ENCODE measurements around the gene USF3.

GRCh38 chr3:113620091-113620490 lies 76.4 kb downstream of the USF3 start:
- no peak for TF ChIP-seq POLR2A (IDR thresholded peaks at IDR 0.05)
- no peak for TF ChIP-seq CTCF (IDR thresholded peaks at IDR 0.05)

All from heart left ventricle (tissue), 13 donors.